Islet of Langerhans (tissue), 1 donor: Measurements from ENCODE around the gene LMOD2.

Experiments used
- FAIRE-seq: peaks from one replicate; lab custom pipeline; 2011; peaks lifted over from hg19 to GRCh38; lab: Jason Lieb, UNC

The LMOD2 gene

GRCh38 chr7:123673752-123674398, 18.2 kb downstream of the LMOD2 start:
- FAIRE-seq, result no peak

- FAIRE-seq, result no peak
Observed at GRCh38 chr7:123674399-123675180, 18.9 kb downstream of the LMOD2 start.

GRCh38 chr7:123675181-123675473, 19.5 kb downstream of the LMOD2 start:
- no peak for FAIRE-seq

GRCh38 chr7:123677061-123677715, 21.5 kb downstream of the LMOD2 start:
- FAIRE-seq, result no peak

- FAIRE-seq, result no peak
Observed at GRCh38 chr7:123679614-123680013, 23.9 kb downstream of the LMOD2 start.

GRCh38 chr7:123680580-123680979, 24.9 kb downstream of the LMOD2 start:
- no peak for FAIRE-seq

- FAIRE-seq, result no peak
Observed at GRCh38 chr7:123681561-123681960, 25.9 kb downstream of the LMOD2 start.

- peak; percentile 99 for FAIRE-seq
Observed at GRCh38 chr7:123682690-123683089, 27.0 kb downstream of the LMOD2 start.

- peak; percentile 38 for FAIRE-seq
Observed at GRCh38 chr7:123687161-123687560, 31.5 kb downstream of the LMOD2 start.

- FAIRE-seq, result no peak
Observed at GRCh38 chr7:123687727-123688126, 32.1 kb downstream of the LMOD2 start.

GRCh38 chr7:123689250-123689649, 33.6 kb downstream of the LMOD2 start:
- FAIRE-seq, result peak; percentile 91

- FAIRE-seq, result no peak
Observed at GRCh38 chr7:123690550-123690949, 34.9 kb downstream of the LMOD2 start.

- FAIRE-seq, result no peak
Observed at GRCh38 chr7:123692471-123692877, 36.8 kb downstream of the LMOD2 start.

GRCh38 chr7:123695944-123696677, 40.4 kb downstream of the LMOD2 start:
- no peak for FAIRE-seq

GRCh38 chr7:123705211-123705901, 49.7 kb downstream of the LMOD2 start:
- FAIRE-seq, result no peak

GRCh38 chr7:123709525-123709924, 53.9 kb downstream of the LMOD2 start:
- no peak for FAIRE-seq

GRCh38 chr7:123710683-123711082, 55.0 kb downstream of the LMOD2 start:
- no peak for FAIRE-seq

GRCh38 chr7:123711832-123712293, 56.2 kb downstream of the LMOD2 start:
- peak; percentile 21 for FAIRE-seq

GRCh38 chr7:123712619-123713018, 57.0 kb downstream of the LMOD2 start:
- no peak for FAIRE-seq
